K562 (cell line): Measurements from ENCODE around the gene SLC16A5. TPM values are rescaled to one million over a fixed set of nuclear protein-coding genes. Genes with fewer than 3 reads are reported as not detected.

Experiments
- CHD2 ChIP-seq: IDR thresholded peaks from 2 replicates; pipeline ENCODE4 v1.6.1; 2011; ENCODE audit warnings: low read depth, low read length
- CREB1 ChIP-seq, 2 experiments: sonication (generic) in 1 of 2; formaldehyde crosslinking in 1 of 2; IDR thresholded peaks; 2 replicates each; pipeline versions ENCODE4 v1.6.1 to v1.8.0; 2012 to 2022; ENCODE audit warnings: inconsistent platforms in 1 of 2, mild to moderate bottlenecking in 1 of 2, missing genetic modification reagents in 1 of 2, moderate library complexity in 1 of 2
- EHMT2 ChIP-seq: fragments of 450-650 bp; IDR thresholded peaks from 2 replicates; pipeline ENCODE4 v1.6.1; 2018; ENCODE audit warnings: antibody characterized with exemption
- EP300 ChIP-seq: IDR thresholded peaks from 2 replicates; pipeline ENCODE4 v1.6.1; 2012; ENCODE audit warnings: low read length, improper control_type of control experiment
- EWSR1 ChIP-seq: fragments of 450-650 bp; IDR thresholded peaks from 2 replicates; pipeline ENCODE4 v1.6.1; 2018; ENCODE audit warnings: borderline replicate concordance, mild to moderate bottlenecking, low read depth, moderate library complexity; ENCODE audit not compliant: partially characterized antibody
- HDAC3 ChIP-seq: fragments of 450-650 bp; IDR thresholded peaks from 2 replicates; pipeline ENCODE4 v1.6.1; 2018; ENCODE audit warnings: borderline replicate concordance, mild to moderate bottlenecking, moderate library complexity; ENCODE audit not compliant: partially characterized antibody
- JUN ChIP-seq, 2 experiments: sonication (generic) in 1 of 2; formaldehyde crosslinking in 1 of 2; IDR thresholded peaks; 2 replicates each; pipeline versions ENCODE4 v1.6.1 to v1.8.0; 2012 to 2022; ENCODE audit warnings: borderline replicate concordance in 2 of 2, mild to moderate bottlenecking in 2 of 2, improper control_type of control experiment in 1 of 2, low read depth in 1 of 2, low read length in 1 of 2, missing genetic modification reagents in 1 of 2
- KAT2B ChIP-seq: IDR thresholded peaks from one replicate; pipeline ENCODE4 v1.6.1; 2012; ENCODE audit warnings: low read depth, mild to moderate bottlenecking, control low read depth, inconsistent platforms, low read length, moderate library complexity
- KDM4B ChIP-seq, 2 experiments: fragments of 450-650 bp in 1 of 2; sonication (generic) in 1 of 2; IDR thresholded peaks; 2 replicates each; pipeline ENCODE4 v1.6.1; 2016 to 2017; ENCODE audit warnings: borderline replicate concordance in 2 of 2, antibody characterized with exemption in 1 of 2, low read depth in 1 of 2, mild to moderate bottlenecking in 1 of 2
- MBD2 ChIP-seq: sonication (generic); IDR thresholded peaks from 2 replicates; pipeline ENCODE4 v1.6.1; 2016; ENCODE audit warnings: low read depth, borderline replicate concordance
- MLLT1 ChIP-seq, 2 experiments: fragments of 450-650 bp; IDR thresholded peaks; 2 replicates each; pipeline ENCODE4 v1.6.1; 2016
- MTF1 ChIP-seq: fragments of 250-450 bp; sonication (Bioruptor Pico); IDR thresholded peaks from 2 replicates; pipeline ENCODE4 v1.9.0; 2021; ENCODE audit warnings: moderate library complexity, mild to moderate bottlenecking, inconsistent platforms, borderline replicate concordance
- PBX2 ChIP-seq, 2 experiments: IDR thresholded peaks in 1 of 2; conservative IDR thresholded peaks in 1 of 2; 2 replicates each; pipeline ENCODE4 v1.6.1; 2016; ENCODE audit warnings: low read depth in 2 of 2, mild to moderate bottlenecking in 1 of 2, missing compliant biosample characterization in 1 of 2, missing genetic modification characterization in 1 of 2, moderate library complexity in 1 of 2
- POLR2AphosphoS2 ChIP-seq: IDR thresholded peaks from 2 replicates; pipeline ENCODE4 v1.6.1; 2012; ENCODE audit warnings: low read length, improper control_type of control experiment
- RBFOX2 ChIP-seq: fragments of 200-400 bp; formaldehyde crosslinking; IDR thresholded peaks from 2 replicates; pipeline ENCODE4 v1.6.1; 2017; ENCODE audit warnings: low read depth, mild to moderate bottlenecking, low read length, moderate library complexity
- ZNF184 ChIP-seq: sonication (generic); formaldehyde crosslinking; IDR thresholded peaks from 2 replicates; pipeline ENCODE4 v1.5.0; 2020; ENCODE audit warnings: missing genetic modification reagents
- ZNF518B ChIP-seq: fragments of 250-450 bp; sonication (Bioruptor Pico); IDR thresholded peaks from 2 replicates; pipeline ENCODE4 v1.5.0; 2021; ENCODE audit warnings: mild to moderate bottlenecking, moderate library complexity
- ZNF695 ChIP-seq: fragments of 450-650 bp; formaldehyde crosslinking; IDR thresholded peaks from 2 replicates; pipeline ENCODE4 v1.4.0; 2020; ENCODE audit warnings: mild to moderate bottlenecking, moderate library complexity
- polyA plus RNA-seq, 8 experiments: library from polyadenylated mRNA; depleted of rRNA in 4 of 8; stranded (reverse) in 5 of 8; unstranded in 3 of 8; fragments of >200 nt; fragmentation: Nextera tagmentation in 2 of 8; fragmentation: Illumina TruSeq in 1 of 8; extraction: Ambion mirVana in 2 of 8; extraction: Trizol in 1 of 8; gene quantifications; 2 replicates each; pipeline versions ENCODE4 v1.2.1 to v1.2.3, GENCODE V29; 2011 to 2014; ENCODE audit warnings: inconsistent platforms in 1 of 8, missing spikeins in 1 of 8
- total RNA-seq, 7 experiments: library from RNA; depleted of rRNA in 6 of 7; stranded (reverse); fragments of >200 nt in 6 of 7; fragmentation: Illumina TruSeq in 2 of 7; extraction: Trizol in 2 of 7; gene quantifications; 2 replicates each; pipeline versions ENCODE4 v1.2.1 to v1.2.3, GENCODE V29; 2011 to 2021; ENCODE audit warnings: low replicate concordance in 1 of 7

The SLC16A5 gene
- total and polyA plus RNA-seq, 9 of the 15 experiments (the other 6 are each of a cell fraction or from before 2014, with no cell fraction given), result 0.06 to 2.6 (median 0.91) TPM

- 0 out of 2 replicates have a peak, but pooled peaks have one; percentile 0 for TF ChIP-seq RBFOX2
- TF ChIP-seq KAT2B, result no peak
- no peak for TF ChIP-seq ZNF518B (CRISPR knock-in tag)
- no peak for TF ChIP-seq ZNF184
- no peak for TF ChIP-seq KDM4B (IDR thresholded peaks at IDR 0.05; ENCODE audit: borderline replicate concordance in 2 of 2, low read depth in 1 of 2)
- TF ChIP-seq EWSR1, result no peak
- TF ChIP-seq JUN (IDR thresholded peaks at IDR 0.05; ENCODE audit: borderline replicate concordance, low read depth, low read length), result no peak
- no peak for TF ChIP-seq JUN (CRISPR knock-in tag; IDR thresholded peaks at IDR 0.05; ENCODE audit: borderline replicate concordance)
- no peak for TF ChIP-seq ZNF695 (CRISPR knock-in tag)
- no peak for TF ChIP-seq POLR2AphosphoS2
- TF ChIP-seq MBD2, result no peak
- no peak for TF ChIP-seq EP300
- TF ChIP-seq CHD2, result no peak
- no peak for TF ChIP-seq PBX2 (CRISPR knock-in tag; IDR thresholded peaks at IDR 0.05; ENCODE audit: low read depth)
- TF ChIP-seq PBX2 (tag; conservative IDR thresholded peaks at IDR 0.05; ENCODE audit: low read depth), result 0 out of 2 replicates have a peak, but pooled peaks have one; percentile 22
- no peak for TF ChIP-seq HDAC3
- TF ChIP-seq MLLT1 (IDR thresholded peaks at IDR 0.05), result no peak
- no peak for TF ChIP-seq EHMT2
- TF ChIP-seq CREB1 (IDR thresholded peaks at IDR 0.05), result no peak
- no peak for TF ChIP-seq CREB1 (CRISPR knock-in tag; IDR thresholded peaks at IDR 0.05)
- no peak for TF ChIP-seq MTF1
Measured at GRCh38 chr17:75059369-75060345, 28.1 kb upstream of the SLC16A5 start (continued).
